GM10266 (cell line): ENCODE data around the gene KRT83.

Source experiments
- DNase-seq: peaks from one replicate; pipeline ENCODE4 v3.0.0; 2012; ENCODE audit errors: extremely low spot score
- CTCF ChIP-seq: IDR thresholded peaks from 2 replicates; pipeline ENCODE4 v1.5.1; 2012; ENCODE audit warnings: mild to moderate bottlenecking, low read depth; ENCODE audit not compliant: control insufficient read depth, insufficient read depth; ENCODE audit errors: missing control alignments

KRT83 gene

GRCh38 chr12:52341066-52341580, 19.9 kb upstream of the KRT83 start:
- no peak for DNase-seq

GRCh38 chr12:52338241-52338960, 17.2 kb upstream of the KRT83 start:
- TF ChIP-seq CTCF = no peak
- DNase-seq = no peak

More at GRCh38 chr12:52341066-52341580, 19.9 kb upstream of the KRT83 start:
- TF ChIP-seq CTCF = no peak

- TF ChIP-seq CTCF = no peak
- no peak for DNase-seq
These were observed 15.9 kb upstream of the KRT83 start for GRCh38 chr12:52337054-52337453.

DNA sequence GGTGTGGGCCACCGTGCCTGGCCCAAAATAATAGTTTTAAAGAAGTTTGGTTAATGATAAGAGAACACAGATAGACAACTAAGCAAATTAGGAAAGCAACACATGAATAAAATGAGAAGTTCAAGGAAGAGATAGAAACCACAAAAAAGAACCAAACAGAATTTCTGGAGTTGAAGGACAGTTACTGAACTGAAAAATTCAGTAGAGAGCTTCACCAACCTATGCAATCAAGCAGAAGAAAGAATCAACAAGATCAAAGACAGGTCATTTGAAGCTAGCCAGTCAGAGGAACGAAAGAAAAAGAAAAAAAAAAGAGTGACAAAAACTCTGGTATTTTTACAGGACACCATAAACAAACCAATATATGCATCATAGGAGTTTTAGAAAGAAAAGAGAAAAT, 15.4 kb upstream of the KRT83 start:
- no peak for TF ChIP-seq CTCF

GRCh38 chr12:52335598-52336262, 14.5 kb upstream of the KRT83 start:
- no peak for DNase-seq
- TF ChIP-seq CTCF = no peak

More for the DNA sequence above, 15.4 kb upstream of the KRT83 start:
- DNase-seq = no peak

GRCh38 chr12:52334185-52334584, 13.0 kb upstream of the KRT83 start:
- no peak for TF ChIP-seq CTCF
- no peak for DNase-seq

GRCh38 chr12:52333321-52333720, 12.1 kb upstream of the KRT83 start:
- no peak for DNase-seq
- no peak for TF ChIP-seq CTCF
